NCI-H2107 treated with DMSO at 0.1 percent for 48 hours (cell line): ENCODE measurements around the gene FRAS1.
"Not testable (repeated sequence)": the region's sequence is repeated elsewhere in the genome, so short reads cannot be mapped to it uniquely, and the experiment has no call there.

ENCODE experiments used
- DNase-seq: peaks from one replicate; lab custom pipeline; 2025; ENCODE audit not compliant: unreplicated experiment; lab: John Stamatoyannopoulos, UW

The FRAS1 gene

DNA sequence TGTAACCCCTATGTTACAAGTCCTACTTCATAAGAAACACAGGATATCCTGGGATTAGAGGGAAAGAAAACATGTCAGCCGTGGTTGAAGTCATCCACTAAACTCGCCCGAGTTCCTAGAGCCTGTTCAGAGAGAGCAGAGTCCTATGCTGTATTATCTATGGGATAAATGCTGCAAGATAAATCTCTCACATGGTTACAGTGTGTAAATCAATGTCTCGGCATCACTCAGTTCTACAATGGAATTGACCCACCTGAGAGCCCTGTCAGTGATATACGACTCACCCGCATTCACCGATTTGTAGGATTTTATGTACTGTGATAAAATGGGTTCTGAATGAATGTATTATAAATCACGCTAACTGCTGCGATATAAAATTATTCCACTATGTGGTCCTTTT lies 366.7 kb downstream of the FRAS1 start:
- no peak for DNase-seq

GRCh38 chr4:78424461-78424860 lies 367.3 kb downstream of the FRAS1 start:
- DNase-seq: no peak

DNA sequence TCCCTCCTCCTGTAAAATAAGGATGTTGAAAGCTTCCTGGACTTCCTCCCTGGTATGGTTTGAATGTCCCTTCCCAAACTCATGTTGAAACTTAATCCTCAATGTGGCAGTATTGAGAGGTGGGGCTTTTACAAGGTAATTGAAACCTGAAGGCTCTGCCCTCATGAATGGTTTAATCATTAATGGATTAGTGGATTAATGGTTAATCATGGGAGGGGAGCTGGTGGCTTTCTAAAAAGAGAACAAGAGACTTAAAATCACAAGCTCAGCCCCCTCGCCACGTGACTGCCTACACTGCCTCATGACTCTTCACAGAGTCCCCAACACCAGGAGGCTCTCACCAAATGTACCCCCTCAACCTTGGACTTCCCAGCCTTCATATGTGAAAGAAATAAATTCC lies 369.8 kb downstream of the FRAS1 start:
- DNase-seq: no peak

- no peak for DNase-seq
Measured at GRCh38 chr4:78428996-78429395, 371.9 kb downstream of the FRAS1 start.

GRCh38 chr4:78432896-78433295 lies 375.8 kb downstream of the FRAS1 start:
- DNase-seq: no peak

GRCh38 chr4:78437608-78438088 lies 380.5 kb downstream of the FRAS1 start:
- no peak for DNase-seq

- no peak for DNase-seq
Measured at GRCh38 chr4:78439328-78439727, 382.2 kb downstream of the FRAS1 start.

DNA sequence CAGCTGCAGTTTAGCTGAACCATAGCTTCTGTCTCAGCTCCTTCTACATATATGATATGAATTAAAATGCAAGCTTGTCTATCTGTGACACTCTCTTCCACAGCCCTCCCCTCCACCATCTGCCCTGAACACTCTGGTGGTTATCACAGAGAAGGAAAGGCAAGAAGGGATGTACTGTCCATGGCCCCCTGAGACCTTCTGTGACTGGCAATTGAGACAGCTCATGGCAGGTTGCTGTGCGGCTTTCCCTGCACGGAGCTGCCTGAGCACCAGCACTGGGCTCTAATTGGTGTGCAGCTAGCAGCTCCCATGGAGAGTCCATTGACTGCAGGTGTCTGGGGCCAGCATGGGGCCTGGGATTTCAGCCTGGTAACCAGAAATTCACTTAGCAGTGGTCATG lies 384.6 kb downstream of the FRAS1 start:
- DNase-seq: no peak

DNA sequence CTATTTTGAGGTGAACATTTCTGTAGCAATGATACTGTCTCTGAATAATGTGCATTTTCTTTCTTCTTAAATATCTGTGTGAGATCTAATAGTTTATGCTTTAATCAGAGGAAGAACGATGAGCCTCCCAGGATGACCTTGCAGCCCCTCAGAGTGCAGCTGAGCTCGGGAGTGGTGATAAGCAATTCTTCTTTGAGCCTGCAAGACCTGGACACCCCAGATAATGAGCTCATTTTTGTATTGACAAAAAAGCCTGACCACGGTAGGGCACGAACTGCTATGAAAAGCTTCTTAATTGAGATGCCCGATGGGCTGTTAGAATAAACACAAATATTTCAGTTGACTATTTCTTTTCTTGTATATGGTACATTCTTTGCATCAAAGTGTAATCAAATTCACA lies 389.5 kb downstream of the FRAS1 start:
- DNase-seq: no peak

GRCh38 chr4:78451407-78451806 lies 394.3 kb downstream of the FRAS1 start:
- DNase-seq: no peak

GRCh38 chr4:78454016-78454415 lies 396.9 kb downstream of the FRAS1 start:
- DNase-seq: no peak

DNA sequence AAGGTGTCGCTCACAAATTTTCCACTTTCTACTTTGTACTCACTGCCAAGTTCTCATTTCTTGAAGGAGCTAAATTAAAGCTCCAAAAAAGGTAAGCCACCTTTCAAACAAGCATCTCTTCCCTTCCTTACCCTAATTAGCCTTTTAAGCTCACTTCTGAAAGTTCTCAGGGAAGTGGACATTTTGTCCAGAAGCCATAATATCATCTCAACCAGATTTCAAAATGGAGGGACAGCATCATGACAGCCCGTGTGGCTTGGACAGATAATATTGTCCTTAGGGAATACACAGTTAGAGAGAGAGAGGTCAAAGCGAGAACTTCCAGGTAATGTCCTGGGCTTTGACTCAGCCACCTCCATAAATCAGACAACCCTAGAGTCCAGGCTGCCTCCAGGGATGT lies 400.6 kb downstream of the FRAS1 start:
- no peak for DNase-seq

DNA sequence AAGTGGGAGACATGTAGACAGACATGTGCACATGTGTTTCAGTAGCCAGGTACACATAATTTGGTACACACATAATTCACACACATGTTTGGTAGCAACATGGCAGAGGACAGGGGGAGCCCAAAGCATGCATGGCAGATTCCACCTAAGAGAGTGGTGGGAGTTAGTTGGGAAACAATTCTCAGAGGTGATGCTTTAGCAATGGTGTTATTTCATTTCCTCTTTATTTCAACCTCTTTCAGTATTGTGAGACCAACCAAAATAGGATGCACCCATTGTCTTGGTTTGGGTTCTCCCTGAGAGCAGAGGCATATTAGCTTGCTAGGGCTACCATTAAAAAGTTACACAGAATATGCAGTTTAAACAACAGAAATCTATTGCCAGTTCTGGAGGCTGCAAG lies 402.2 kb downstream of the FRAS1 start:
- DNase-seq: no peak

DNA sequence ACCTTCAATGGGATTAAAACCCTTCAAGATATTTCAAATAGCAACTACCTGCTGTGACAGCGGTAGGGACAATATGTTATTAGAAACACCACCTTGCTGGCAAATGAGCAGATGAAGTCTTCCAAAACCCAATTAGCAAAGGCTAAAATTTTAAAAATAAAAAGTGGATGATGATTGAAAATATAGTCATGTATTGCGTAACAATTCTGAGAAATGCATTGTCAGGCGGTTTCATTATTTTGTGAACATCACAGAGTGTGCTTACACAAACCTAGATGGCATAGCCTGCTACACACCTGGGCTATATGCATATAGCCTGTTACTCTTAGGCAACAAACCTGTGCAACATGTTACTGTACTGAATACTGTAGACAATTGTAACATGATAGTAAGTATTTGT lies 403.2 kb downstream of the FRAS1 start:
- no peak for DNase-seq

DNA sequence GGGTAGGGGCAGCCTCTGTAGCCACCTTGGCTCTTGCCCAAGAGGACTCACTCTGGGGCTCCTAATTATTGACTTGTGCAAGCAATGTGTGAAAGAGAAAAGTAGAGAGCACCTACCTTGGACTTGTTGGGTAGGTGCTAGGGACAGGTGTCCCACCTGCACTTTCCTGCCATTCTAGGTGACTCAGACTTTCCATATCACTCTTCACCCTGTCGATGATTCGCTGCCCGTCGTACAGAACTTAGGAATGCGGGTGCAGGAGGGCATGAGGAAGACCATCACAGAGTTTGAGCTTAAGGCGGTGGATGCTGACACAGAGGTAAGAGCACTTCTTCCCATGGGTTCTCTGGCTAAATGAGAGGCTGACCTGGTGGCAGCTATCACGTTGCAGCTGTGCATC lies 407.1 kb downstream of the FRAS1 start:
- no peak for DNase-seq

GRCh38 chr4:78467223-78467622 lies 410.1 kb downstream of the FRAS1 start:
- not testable (repeated sequence) for DNase-seq

- DNase-seq: no peak
Measured at GRCh38 chr4:78468272-78468671, 411.1 kb downstream of the FRAS1 start.

- no peak for DNase-seq
Measured at GRCh38 chr4:78476108-78476704, 419.1 kb downstream of the FRAS1 start.

DNA sequence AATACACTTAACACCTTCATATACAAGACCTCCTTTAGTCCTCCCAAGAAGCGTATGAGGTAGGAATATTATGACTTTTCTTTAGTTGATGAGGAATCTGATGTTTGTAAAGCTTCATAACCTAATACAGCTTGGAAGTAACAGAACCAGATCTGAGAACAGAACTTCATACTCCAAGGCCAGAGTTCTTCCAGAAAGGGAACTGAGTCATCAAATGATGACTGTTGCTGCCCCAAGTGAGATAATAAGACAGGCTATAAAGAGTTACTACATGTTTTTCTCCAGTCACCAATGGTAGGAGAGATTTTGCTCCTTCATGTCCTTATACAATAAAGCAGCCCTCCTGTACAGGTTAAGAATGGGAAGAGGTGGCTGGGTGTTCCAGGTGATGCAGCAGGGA lies 420.2 kb downstream of the FRAS1 start:
- DNase-seq: no peak

DNA sequence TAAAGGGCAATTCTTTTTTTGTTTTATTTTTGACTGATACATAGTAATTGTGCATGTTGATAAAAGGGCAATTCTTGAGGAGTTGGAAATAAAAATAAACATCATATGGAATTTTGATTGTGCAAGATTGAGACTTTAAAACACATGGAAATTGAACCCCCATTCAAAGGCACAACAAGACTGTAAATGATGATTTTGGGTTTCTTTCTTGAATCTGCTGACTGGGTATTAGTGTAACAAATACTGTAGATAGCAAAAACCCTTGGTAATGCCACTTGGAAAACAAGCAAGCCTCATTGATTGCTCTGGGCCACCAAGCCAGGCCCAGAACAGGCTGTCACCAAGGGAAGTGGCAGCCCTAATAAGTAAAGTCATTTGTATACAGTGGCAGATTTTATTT lies 421.4 kb downstream of the FRAS1 start:
- DNase-seq: no peak

- DNase-seq: no peak
Measured at GRCh38 chr4:78480286-78480685, 423.2 kb downstream of the FRAS1 start.

GRCh38 chr4:78481180-78481579 lies 424.1 kb downstream of the FRAS1 start:
- DNase-seq: no peak

- no peak for DNase-seq
Measured at GRCh38 chr4:78482281-78482680, 425.2 kb downstream of the FRAS1 start.

DNA sequence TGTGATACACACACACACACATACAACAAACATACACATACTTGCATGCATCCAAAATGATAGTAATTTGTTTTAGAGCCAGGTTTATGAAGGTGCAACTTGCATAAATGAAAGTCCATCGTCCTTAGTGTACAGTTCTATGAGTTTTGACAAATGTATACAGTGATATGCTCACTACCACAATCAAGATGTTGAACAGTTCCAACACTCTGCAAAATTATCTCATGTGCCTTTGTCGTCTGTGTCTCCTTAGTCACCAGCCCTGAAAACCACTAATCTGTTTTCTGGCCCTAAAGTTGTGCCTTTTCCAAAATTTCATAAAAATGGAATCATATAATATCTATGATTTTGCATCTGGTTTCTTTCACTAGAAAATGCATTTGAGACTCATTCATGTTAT lies 426.7 kb downstream of the FRAS1 start:
- DNase-seq: no peak
